GM23338 (cell line): ENCODE measurements around the gene NXPH4.

Source experiments
- CTCF ChIP-seq, 2 experiments: fragments of 200-600 bp in 1 of 2; sonication (generic) in 1 of 2; conservative IDR thresholded peaks; 2 replicates each; pipeline versions ENCODE4 v1.5.1 to v1.6.1; 2016 to 2017; ENCODE audit warnings: antibody characterized with exemption in 2 of 2, low read depth in 2 of 2, mild to moderate bottlenecking in 2 of 2, moderate library complexity in 1 of 2
- EZH2 ChIP-seq: fragments of 200-600 bp; sonication (generic); IDR thresholded peaks from one replicate; pipeline ENCODE4 v1.8.0; 2017; ENCODE audit warnings: antibody characterized with exemption, mild to moderate bottlenecking, low read depth; ENCODE audit not compliant: unreplicated experiment

GRCh38 chr12:57215065-57215464, 1.5 kb upstream of the NXPH4 start:
- TF ChIP-seq CTCF (conservative IDR thresholded peaks at IDR 0.05; ENCODE audit: low read depth in 2 of 2) (no peak), EZH2 (no peak)
